Suppressor macrophage treated with lipopolysaccharide for 4 hours (primary cell): ENCODE measurements around the gene DXO.

ENCODE experiments used
- DNase-seq: peaks from one replicate; pipeline ENCODE4 v3.0.0-alpha.2; 2020

The DXO gene

GRCh38 chr6:31927242-31927862 lies 44.6 kb downstream of the DXO start, which contains the start of gene C2:
C2 (plus strand) TSS chr6:31927717; CDS start chr6:31927753, 36 bp downstream.
- DNase-seq = peak; percentile 45

DNA sequence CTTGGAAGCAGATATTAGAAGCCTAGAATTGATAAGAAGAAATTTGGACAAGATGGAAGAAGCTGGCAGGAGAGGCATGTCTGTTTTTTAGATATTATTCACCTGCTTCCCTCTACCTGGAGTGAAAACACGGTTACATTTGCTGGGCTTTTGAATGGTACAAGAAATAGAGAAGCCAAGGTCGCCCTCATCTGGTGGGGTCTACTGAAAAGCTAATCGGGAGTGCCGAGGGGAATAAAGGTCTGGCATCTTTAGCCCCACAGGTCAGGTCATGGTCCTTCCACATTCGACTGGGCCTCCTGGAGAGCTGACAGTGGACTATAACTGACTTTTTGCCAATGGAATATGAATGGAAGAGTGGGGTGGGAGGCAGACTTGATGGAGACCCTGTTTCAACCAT lies 49.0 kb downstream of the DXO start:
- peak; percentile 41 for DNase-seq

GRCh38 chr6:31920811-31921210 lies 51.1 kb downstream of the DXO start:
- peak; percentile 79 for DNase-seq
